Panc1 (cell line): ENCODE results near the gene TTLL7.

Experiments
- CTCF ChIP-seq: fragments of 450-650 bp; IDR thresholded peaks from 2 replicates; pipeline ENCODE4 v1.5.1; 2017; ENCODE audit warnings: mild to moderate bottlenecking
- REST ChIP-seq, 2 experiments: IDR thresholded peaks; 2 replicates each; pipeline ENCODE4 v1.6.1; 2011 to 2012; ENCODE audit warnings: low read depth in 2 of 2, control low read depth in 1 of 2, low read length in 1 of 2, mild to moderate bottlenecking in 1 of 2, moderate library complexity in 1 of 2; ENCODE audit not compliant: insufficient read depth in 1 of 2
- SIN3A ChIP-seq: IDR thresholded peaks from 2 replicates; pipeline ENCODE4 v1.6.1; 2012; ENCODE audit warnings: low read depth, mild to moderate bottlenecking, low read length, moderate library complexity, borderline replicate concordance; ENCODE audit not compliant: insufficient read depth
- TCF7L2 ChIP-seq: IDR thresholded peaks from 2 replicates; pipeline ENCODE4 v1.6.1; 2011; ENCODE audit warnings: mild to moderate bottlenecking, low read depth, low read length, inconsistent platforms

- no peak for TF ChIP-seq CTCF
- TF ChIP-seq TCF7L2 = no peak
- TF ChIP-seq REST (IDR thresholded peaks at IDR 0.05; ENCODE audit: insufficient read depth in 1 of 2, low read depth in 2 of 2, low read length in 1 of 2) = no peak
- no peak for TF ChIP-seq SIN3A
Observed at GRCh38 chr1:84006591-84006990, 7.7 kb upstream of the TTLL7 start.
